GM19025 (cell line): ENCODE measurements around the gene PTPRT.

Experiments
- ATAC-seq: cut with Tn5 transposase; IDR thresholded peaks from one replicate; pipeline ENCODE4 v1.9.1; 2021; ENCODE audit warnings: mild to moderate bottlenecking, low read depth, moderate library complexity; ENCODE audit not compliant: unreplicated experiment

Gene PTPRT

DNA sequence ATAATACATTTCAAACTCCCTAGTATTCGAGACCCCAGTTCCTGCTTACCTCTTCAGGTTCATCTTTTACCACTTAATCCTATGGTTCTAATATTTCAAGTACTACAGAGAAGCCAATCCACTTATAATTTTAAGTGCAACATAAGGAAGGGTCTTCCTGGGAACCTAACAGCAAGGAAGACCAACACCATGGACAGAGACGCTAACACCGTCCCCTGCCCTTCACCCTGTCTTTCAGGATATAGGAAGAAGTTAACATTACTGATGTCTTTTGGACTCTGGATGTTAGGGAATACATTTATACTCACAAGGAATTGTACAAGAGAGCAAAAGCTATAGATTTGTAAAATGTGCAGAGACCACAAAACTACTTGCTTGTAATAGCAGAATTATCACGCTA, 1006.6 kb downstream of the PTPRT start:
- no peak for ATAC-seq

DNA sequence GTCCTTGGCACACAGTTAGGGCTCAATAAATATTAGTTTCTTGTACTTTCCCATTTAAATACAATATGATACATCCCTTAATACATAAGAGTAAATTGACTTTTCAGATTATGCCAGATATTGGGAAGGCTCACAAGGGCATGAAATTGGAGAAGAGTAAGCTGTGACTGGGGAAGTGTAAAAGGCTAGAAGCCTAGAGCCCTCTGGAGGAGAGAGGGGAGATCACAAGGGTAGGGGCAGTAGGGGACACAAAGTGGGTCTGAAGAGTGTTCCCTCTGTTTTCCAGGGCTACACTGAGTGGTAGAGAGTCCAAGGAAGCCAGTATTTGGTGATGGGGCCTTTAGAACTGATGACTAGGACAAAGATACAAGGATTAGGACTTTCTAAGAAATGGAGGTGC, 1008.6 kb downstream of the PTPRT start:
- no peak for ATAC-seq

DNA sequence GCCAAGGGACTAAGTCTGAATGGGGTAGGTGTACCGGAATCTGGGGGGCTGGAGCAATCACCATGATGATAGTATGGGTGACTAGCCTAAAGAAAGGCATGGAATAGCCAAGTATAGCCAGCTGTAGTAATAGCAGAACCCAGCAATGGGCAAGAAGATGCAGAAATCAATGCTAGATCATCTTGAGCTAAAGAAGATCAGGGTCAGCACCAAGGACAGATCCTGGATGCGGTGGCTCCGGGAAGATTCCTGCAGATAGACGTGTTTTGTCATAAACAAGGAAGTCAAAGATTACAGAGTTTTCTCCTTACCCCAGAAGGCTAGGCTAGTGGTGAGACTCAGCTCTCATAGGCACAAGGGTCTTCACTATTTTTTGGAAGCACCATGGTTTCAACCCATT, 1009.9 kb downstream of the PTPRT start:
- no peak for ATAC-seq

DNA sequence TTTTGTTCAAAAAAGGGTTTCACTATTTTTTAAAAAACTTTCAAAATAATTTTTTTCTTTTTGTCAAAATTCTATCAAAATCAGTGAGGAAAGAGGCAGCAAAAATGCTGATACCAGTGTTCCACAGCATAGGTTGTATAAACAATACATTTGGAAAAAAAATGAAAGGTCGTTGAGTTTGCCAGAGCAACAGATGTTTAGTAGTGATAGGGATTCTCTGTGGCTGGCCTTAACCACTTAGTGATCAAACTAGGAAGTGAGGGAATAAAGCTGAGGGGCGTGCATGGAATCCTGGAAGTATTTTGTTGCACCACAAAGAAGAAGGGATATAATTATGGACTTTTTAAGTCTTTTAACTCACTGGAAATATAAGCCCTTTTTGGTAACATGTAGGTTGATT, 1016.3 kb downstream of the PTPRT start:
- no peak for ATAC-seq

DNA sequence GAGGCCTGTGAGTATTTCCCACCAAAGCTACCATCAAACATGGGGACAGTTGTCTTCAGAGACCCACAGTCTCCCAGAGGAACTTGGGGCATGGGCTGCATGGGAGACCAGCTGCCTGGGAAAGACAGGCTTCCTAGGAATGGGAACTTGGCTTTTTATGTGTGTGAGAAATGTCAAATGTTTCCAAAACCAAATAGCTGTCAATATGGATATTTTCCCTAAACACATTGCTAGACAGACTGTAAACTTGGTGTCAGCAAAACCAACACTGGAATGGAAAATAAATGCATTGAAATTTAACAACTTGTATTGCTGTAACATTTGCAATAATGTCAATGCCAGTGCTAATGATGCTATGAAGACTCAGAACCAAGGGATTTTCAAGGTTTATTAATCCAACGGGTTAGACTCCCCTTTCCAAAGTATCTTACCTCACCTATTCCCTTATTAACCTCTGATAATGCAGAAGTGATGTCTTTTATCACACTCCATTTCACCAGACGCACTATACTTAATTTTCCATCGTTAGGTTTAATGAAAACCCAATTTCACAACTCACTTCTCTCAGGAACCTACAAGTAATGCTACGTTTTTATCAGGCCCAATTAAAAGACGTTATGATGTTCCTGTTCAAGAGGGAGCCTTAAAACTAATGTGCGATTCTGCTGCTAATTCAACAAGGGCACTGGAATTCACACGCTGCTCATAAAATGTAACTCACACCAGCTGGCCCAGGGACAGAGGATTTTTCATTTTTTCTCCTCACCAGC, 1025.4 kb downstream of the PTPRT start:
- no peak for ATAC-seq

DNA sequence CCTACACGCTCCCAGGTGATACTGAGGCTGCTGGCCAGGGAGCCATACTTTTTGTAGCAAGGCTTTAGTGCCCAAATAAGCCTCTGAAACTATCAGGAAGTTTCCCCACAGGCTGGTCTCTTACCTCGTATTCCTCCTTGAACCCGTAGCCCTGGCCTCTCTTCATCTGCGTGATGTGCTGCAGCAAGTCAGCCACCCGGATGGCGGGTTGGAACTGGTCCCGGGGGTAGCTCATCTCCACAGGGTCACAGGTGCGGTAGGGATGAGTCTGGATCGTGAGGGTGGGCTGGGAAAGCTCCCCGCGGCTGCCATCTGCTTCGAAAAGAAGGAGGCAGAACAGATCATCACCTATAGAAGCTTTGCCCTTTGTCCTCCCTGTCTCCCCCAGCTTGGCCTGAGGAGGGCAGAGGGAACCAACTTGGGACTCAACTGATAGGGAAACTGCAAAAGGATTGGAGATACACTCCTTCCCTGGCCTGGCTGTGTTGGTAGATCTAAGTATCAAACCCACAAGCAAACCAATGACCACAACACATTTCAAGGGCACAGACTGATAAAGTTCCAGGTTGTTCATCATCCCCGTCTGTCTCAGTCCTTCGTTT, 1028.4 kb downstream of the PTPRT start:
- ATAC-seq = no peak

DNA sequence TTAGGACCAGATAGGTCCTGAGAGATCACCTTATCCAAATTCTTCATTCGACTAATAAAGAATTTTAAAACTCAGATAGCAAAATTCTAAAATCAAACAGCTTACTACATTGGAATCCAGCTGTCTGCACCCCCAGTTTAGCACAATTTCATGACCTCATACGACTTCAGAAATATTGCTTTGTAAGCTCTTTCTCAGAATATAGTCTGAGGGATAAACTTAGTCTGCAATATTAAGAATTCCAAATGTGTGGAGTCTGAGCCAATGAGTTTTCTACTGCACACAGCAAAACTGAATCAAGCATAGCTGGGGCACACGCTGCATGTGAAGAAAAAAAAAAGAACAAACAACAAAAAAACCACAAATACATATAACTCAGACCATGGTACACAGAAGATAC, 1029.9 kb downstream of the PTPRT start:
- no peak for ATAC-seq

DNA sequence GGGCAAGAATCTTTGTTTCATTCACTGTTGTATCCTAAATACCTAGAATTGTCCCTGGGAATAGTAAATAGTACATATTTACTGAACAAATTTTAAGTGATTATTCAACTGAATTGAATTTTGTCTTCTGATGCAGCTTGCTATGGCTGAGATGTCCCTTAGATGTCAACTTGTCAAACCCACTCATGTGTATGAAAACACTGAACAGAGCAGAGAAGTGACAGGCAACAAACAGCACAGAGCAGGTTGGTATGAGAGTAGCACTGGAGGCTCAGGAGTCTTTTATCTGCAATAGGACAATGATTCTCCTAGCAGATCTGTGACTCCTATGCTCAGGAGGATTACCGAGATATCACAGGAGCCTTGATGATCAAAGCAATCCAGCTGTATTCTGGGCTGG, 1031.4 kb downstream of the PTPRT start:
- ATAC-seq = no peak

DNA sequence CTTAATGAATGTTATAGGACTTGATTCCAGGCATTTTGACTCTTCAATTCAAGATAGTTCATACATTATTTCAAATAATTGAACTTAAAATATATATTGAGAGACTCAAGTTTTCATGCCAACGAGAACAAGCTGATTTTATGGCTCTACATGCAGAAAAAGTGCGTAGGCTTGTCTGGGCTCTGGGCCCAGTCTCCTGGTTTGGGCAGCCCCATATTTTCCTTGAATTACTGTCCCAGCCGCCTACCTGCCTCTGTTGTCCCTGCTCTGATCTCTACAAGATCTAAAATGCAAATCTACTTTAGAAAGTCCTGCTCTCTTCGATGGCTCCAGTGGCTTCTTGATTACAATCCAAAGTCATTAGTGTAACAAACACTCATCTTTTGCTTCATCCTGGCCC, 1034.1 kb downstream of the PTPRT start:
- ATAC-seq = no peak

DNA sequence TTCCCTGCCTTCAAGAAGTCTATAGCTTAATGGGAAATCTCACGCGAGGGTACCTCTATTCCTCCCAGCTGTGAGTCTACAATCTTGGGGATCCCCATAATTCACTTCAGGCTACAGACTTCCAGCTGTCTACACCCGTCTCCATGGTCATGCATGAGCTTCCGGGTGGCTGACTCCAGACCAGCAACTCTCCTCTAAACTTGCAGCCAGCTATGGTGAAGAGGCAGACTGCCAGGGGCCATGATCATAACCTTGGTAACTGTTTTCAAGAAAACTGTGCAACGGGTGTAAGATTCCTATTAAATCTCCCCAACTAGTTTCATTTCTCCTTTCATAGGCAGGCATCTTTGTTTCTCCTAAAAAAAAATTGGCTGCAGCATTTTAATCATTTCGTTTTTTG, 1037.1 kb downstream of the PTPRT start:
- no peak for ATAC-seq

DNA sequence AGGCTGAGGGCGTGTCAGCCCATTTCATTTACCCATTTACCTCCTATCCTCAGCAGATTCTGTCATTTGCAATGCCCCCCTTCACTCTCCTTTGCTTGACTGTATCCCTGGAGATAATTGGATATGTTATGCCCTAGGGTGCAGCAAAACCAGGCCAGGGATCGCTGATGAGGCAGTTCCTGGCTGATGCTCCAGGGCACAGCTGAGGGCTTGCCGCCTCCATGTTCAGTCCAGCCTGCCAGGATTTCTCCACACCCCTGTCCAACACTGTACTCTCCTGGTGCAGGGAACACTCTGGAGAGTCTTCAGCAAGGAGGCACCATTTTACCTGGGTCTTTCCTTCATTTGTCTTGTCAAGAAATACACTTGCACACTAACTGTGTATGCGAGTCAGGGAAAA, 1039.5 kb downstream of the PTPRT start:
- no peak for ATAC-seq

DNA sequence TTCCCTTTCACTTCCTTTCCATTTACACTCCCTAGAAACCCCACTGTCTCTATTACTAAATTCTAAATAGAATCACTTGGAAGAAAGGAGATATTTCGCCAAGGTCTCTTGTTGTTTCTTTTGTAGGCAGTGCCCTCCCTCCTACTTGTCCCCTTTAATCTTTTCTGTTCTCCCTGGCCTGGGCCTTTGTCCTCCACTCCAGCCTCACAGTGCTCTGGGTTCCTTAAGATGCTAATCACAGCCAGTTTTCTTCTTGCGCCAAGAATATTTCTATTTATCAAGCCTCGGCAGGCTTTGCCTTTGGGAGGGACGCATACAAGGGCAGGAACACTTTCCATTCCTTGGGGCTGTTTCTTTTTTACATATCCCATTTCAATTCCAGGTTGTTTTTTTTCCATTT, 1051.0 kb downstream of the PTPRT start:
- ATAC-seq = no peak

DNA sequence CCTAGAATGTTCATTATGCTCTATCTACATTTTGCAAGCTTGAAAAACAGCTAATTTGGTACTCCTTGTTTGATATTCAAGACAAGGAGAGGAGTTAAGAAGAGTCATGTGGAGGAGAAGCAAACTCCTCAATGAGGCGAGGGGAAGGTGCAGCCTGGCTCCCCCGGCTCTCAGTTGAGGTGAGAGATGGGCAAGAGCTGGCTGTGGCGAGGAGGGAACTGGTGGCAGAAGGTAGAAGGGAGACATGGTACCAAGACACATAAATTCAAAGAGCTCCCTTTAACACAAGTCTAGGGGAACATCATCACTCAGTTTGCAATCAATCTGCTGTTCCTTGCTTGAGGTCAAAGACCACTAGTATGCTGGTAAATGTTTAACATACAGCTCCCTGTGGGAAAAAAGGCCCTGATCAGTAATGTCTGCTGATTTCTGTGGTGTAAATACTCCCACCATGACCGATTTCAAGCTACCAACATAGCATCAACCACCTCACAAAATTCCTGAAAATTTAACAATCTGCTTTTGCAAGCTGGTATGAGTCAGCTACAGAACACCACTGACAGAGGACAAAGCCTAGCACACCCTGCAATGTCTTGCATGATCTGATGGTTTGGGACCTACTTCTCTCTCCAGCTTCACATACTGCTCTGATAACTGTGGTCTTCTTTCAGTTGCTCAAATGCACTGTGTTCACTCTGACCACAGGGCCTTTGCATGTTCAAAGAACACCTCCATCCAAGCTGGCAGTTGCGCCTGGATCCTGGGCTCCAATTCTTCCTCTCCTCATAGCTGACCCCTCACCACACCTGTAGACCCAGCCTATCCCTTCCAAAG, 1055.2 kb downstream of the PTPRT start:
- ATAC-seq = no peak

DNA sequence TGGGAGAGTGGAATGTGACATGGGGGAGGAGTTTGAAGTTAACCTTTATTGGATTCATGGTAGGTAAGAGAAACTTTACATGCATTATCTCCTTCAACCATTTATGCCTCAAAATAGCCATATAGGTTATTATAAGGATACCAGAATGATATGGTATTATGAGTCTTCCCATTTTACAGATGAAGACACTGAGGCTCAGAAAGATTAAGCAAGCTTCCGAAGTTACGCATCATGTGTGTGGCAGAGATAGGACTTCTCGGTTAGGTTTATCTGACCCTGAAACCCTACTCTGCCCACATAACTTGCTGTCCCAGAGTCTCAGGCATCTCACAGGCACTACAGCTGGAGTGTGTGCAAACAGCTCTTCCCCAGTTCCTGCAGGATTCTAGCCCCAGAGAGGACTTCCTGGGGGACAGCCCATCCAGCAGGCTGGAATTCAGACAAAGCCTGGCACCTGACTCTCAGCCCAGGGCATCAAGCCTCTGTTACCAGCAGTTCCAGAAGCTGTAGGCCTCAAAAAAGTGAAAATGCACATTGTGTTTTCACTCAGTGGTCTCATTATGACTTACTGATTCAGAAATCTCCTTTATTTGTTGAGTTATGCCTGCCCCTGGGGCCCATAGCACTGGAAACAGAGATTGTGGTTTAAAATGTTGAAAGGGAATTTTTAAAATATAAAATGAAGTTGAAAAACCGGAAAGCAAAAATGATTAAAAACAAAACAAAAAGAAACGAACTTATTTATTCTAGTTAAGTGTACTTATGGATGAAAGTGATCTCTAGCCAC, 1058.7 kb downstream of the PTPRT start:
- no peak for ATAC-seq

DNA sequence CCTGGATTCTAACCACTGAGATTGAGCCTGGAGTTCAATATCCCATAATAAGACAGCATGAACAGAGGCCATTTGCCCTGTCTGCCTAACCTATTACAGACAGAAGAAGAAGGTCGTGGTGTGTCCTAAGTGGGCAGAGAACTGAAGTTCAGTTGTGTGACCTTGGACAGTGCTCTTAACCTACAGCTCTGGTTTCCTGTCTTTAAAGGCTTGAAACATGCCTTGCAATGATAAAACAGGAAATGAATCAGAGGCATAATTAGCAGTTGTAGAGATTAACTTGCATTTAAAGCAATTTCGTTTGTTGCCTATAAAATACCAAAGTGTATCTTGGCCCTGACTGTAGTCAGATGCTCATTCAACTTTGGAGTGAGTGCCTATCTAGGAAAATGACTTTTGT, 1064.3 kb downstream of the PTPRT start:
- no peak for ATAC-seq

DNA sequence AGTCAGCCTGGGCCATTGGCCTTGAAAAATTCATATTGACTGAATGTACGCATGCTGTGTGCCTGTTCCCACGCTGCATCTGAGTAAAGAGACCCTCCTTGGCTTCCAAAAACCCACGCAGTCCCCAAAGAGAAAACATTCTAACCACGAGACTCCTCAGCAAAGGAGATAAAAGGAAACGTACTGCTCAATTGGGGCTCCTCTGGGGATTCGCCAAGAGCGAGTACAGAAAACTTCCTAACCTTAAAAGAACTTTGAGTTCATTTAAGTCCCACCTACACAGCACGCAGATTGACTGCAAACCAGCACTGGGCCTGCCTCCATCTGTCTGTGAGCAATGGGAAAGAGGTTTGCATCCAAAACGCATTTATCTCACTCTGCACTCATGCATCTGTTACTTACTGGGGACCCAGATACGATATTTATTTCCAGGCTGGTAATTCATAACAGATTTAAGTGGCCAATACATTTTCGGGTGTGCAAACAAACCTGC, 1065.7 kb downstream of the PTPRT start:
- ATAC-seq = no peak

DNA sequence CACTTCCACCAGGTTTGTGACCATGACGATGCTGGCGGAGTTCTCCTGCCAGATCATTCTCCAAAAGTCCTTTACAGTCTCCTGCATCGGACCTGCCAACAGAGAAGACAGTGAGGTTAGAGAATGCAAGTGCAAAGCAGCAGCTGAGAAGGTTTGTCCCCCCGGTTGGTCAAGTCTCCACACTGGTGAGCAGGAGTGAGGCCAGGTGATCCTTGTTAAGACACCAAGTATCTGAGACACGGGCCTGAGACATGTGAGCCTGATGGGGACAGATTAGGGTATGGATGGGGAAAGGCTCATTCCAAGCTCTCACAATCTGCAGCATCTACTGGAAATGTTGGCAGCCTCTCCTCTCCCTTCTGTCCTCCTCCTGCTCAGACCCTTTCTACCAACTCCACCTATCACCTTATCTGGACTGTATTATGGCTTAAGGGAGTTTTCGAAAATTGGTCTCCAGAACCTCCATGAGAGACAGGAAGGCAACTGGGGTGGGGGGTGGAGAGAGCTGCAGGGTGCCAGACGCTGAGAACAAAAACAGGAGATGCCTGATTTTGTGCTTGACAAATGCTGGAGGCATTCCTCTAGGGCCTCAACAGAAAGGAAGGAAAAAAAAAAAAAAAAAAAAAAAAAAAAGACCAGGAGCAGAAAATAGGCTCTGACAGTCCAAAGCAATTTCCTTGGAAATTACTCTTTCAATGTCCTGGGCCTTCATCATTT, 1071.1 kb downstream of the PTPRT start:
- ATAC-seq = no peak

DNA sequence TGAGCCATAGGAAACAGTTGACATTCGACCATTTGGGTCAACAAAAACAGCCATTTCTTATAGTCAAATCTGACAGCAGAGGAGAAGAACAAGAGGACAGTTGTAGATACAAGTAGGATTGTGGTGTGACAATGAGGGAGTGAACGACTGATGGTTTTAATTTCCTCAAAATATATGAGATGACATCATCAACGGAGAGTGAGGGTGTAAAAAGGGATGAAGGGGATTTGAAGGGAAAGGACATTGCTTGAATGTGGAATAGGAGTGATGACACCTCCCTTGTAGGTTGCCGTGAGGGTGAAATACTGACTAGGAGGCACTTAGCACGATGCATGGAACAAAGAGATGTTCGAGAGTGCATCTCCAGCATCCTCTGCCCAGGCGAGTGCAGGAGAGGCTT, 1071.7 kb downstream of the PTPRT start:
- no peak for ATAC-seq

DNA sequence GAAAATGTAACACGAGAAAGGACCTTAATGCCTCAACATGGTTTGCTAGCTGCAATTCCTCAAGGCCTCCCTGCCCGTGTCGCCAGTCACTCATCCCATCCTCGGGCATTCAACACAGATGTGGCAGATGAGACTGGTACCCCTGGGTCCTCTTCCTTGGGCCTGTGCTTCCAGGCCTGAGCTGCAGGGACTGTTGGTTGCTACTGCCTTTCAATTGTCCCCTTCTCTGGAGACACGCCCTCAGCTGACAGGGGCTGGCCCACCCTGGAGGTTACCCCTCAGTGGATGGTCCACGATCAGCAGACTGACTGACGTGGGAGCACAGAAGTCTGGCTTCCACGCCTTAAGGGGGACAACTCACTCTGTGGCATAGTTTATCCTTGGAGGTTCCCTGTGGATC, 1076.5 kb downstream of the PTPRT start:
- no peak for ATAC-seq

DNA sequence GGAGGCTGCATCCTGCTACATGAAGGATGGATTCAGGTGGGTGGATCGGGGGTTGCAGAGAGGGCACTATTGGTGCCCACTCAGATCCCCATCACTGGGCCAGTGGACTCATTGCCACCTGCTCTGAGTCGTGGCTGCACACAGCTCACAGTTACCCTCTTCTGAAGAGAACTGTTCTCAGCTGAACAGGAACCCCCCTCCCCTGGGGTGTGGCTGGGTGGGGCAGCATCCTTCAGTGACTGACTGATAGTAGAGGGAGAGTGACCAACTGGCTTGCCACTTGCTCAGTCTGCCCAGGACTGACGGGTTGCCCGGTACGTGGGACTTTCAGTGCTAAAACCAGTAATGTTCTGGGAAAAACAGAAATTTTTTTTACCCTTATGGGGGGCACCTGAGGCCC, 1077.5 kb downstream of the PTPRT start:
- ATAC-seq = no peak
